WTC11 (cell line): ENCODE results near the gene UBALD1. TPM values are rescaled to one million over a fixed set of nuclear protein-coding genes. Genes with fewer than 3 reads are reported as not detected.

ENCODE experiments used
- ATAC-seq: fragments of 200-7000 bp; cut with Tn5 transposase; 2 replicates; pipeline ENCODE4 v1.10.0; 2021; ENCODE audit warnings: mild to moderate bottlenecking, moderate library complexity
- CTCF ChIA-PET: fragments of 300-600 bp; sonication (Branson Sonifier 250); formaldehyde crosslinking; loops from one replicate; lab custom pipeline; 2021; ENCODE audit warnings: antibody characterized with exemption; lab: Charles Lee
- POLR2A ChIA-PET: fragments of 350-600 bp; sonication (Branson Sonifier 250); formaldehyde crosslinking; loops from one replicate; lab custom pipeline; 2021; ENCODE audit warnings: antibody characterized with exemption; lab: Charles Lee
- DNase-seq: peaks from one replicate; pipeline ENCODE4 v3.0.0; 2021; ENCODE audit warnings: low spot score
- H3K27ac Mint-ChIP-seq: 2 replicates; pipeline ENCODE4 v1.8.0; 2021; ENCODE audit warnings: mixed read lengths
- H3K27me3 Mint-ChIP-seq: 2 replicates; pipeline ENCODE4 v1.8.0; 2021; ENCODE audit warnings: low read depth, mild to moderate bottlenecking, moderate library complexity, mixed read lengths
- H3K36me3 Mint-ChIP-seq: 2 replicates; pipeline ENCODE4 v1.8.0; 2021; ENCODE audit warnings: mixed read lengths
- H3K4me1 Mint-ChIP-seq: 2 replicates; pipeline ENCODE4 v1.8.0; 2022; ENCODE audit warnings: mixed read lengths
- H3K4me3 Mint-ChIP-seq: 2 replicates; pipeline ENCODE4 v1.8.0; 2021; ENCODE audit warnings: mild to moderate bottlenecking, moderate library complexity, mixed read lengths
- H3K9me3 Mint-ChIP-seq: 2 replicates; pipeline ENCODE4 v1.8.0; 2021; ENCODE audit warnings: mixed read lengths
- AFF4 ChIP-seq: sonication (generic); formaldehyde crosslinking; IDR thresholded peaks from 2 replicates; pipeline ENCODE4 v1.8.1; 2023; ENCODE audit warnings: mild to moderate bottlenecking, missing genetic modification reagents, borderline replicate concordance
- AR ChIP-seq: fragments of 250-450 bp; sonication (Bioruptor Pico); IDR thresholded peaks from 2 replicates; pipeline ENCODE4 v1.9.0; 2021; ENCODE audit warnings: mild to moderate bottlenecking
- ATF1 ChIP-seq: sonication (generic); formaldehyde crosslinking; IDR thresholded peaks from 2 replicates; pipeline ENCODE4 v1.8.1; 2023; ENCODE audit warnings: mild to moderate bottlenecking, moderate library complexity, missing genetic modification reagents
- ATF6 ChIP-seq: sonication (generic); formaldehyde crosslinking; IDR thresholded peaks from 2 replicates; pipeline ENCODE4 v1.8.1; 2023; ENCODE audit warnings: mild to moderate bottlenecking, missing genetic modification reagents
- CBFB ChIP-seq: sonication (generic); formaldehyde crosslinking; IDR thresholded peaks from 2 replicates; pipeline ENCODE4 v1.8.1; 2022; ENCODE audit warnings: mild to moderate bottlenecking, low read depth, missing genetic modification reagents
- CREM ChIP-seq: sonication (generic); formaldehyde crosslinking; IDR thresholded peaks from 2 replicates; pipeline ENCODE4 v1.8.1; 2022; ENCODE audit warnings: mild to moderate bottlenecking, missing genetic modification reagents, moderate library complexity
- IRF1 ChIP-seq: sonication (generic); formaldehyde crosslinking; IDR thresholded peaks from 2 replicates; pipeline ENCODE4 v1.8.0; 2023; ENCODE audit warnings: missing genetic modification reagents
- JAZF1 ChIP-seq: fragments of 250-450 bp; sonication (Bioruptor Pico); IDR thresholded peaks from 2 replicates; pipeline ENCODE4 v1.9.0; 2021; ENCODE audit warnings: moderate library complexity, mild to moderate bottlenecking, inconsistent platforms
- JUN ChIP-seq: sonication (generic); formaldehyde crosslinking; IDR thresholded peaks from 2 replicates; pipeline ENCODE4 v1.8.0; 2023; ENCODE audit warnings: mild to moderate bottlenecking, missing genetic modification reagents
- MXD4 ChIP-seq: fragments of 250-450 bp; sonication (Bioruptor Pico); IDR thresholded peaks from 2 replicates; pipeline ENCODE4 v1.8.0; 2021; ENCODE audit warnings: mild to moderate bottlenecking, moderate library complexity, borderline replicate concordance
- SOX15 ChIP-seq: fragments of 250-450 bp; sonication (Bioruptor Pico); IDR thresholded peaks from 2 replicates; pipeline ENCODE4 v1.9.0; 2021; ENCODE audit warnings: mild to moderate bottlenecking
- TEAD1 ChIP-seq: sonication (generic); formaldehyde crosslinking; IDR thresholded peaks from 2 replicates; pipeline ENCODE4 v1.8.0; 2022; ENCODE audit warnings: mild to moderate bottlenecking, missing genetic modification reagents
- USF1 ChIP-seq: sonication (generic); formaldehyde crosslinking; IDR thresholded peaks from 2 replicates; pipeline ENCODE4 v1.8.0; 2022; ENCODE audit warnings: mild to moderate bottlenecking, missing genetic modification reagents
- ZNF232 ChIP-seq: sonication (generic); formaldehyde crosslinking; IDR thresholded peaks from 2 replicates; pipeline ENCODE4 v1.8.0; 2022; ENCODE audit warnings: mild to moderate bottlenecking, missing genetic modification reagents
- ZNF281 ChIP-seq: sonication (generic); formaldehyde crosslinking; IDR thresholded peaks from 2 replicates; pipeline ENCODE4 v1.8.0; 2023; ENCODE audit warnings: mild to moderate bottlenecking, missing genetic modification reagents
- ZNF416 ChIP-seq: fragments of 250-450 bp; sonication (Bioruptor Pico); IDR thresholded peaks from 2 replicates; pipeline ENCODE4 v1.9.0; 2021; ENCODE audit warnings: mild to moderate bottlenecking, inconsistent platforms
- ZNF425 ChIP-seq: fragments of 250-450 bp; sonication (Bioruptor Pico); conservative IDR thresholded peaks from 2 replicates; pipeline ENCODE4 v1.9.0; 2021; ENCODE audit warnings: mild to moderate bottlenecking
- total RNA-seq: library from RNA; stranded (reverse); gene quantifications from 3 replicates; pipeline ENCODE4 v1.2.3, GENCODE V29; 2021

UBALD1 gene
- total RNA-seq, 1 experiment from 2014 or later = 56.8 TPM

GRCh38 chr16:4654964-4655590, 40.4 kb upstream of the UBALD1 start:
- Mint-ChIP-seq H3K4me1 (no peaks in the 10 kb centered on the region), H3K27ac (no peak overlapping the region), H3K27me3 (no peaks in the 10 kb centered on the region), H3K36me3 (peaks cover 25% of the 10 kb centered on the region), H3K4me3 (no peak overlapping the region), H3K9me3 (no peaks in the 10 kb centered on the region)
- DNase-seq (no peak), ATAC-seq (no peak)
- CTCF ChIA-PET = interaction anchor here (0.6 to 1.5 kb wide), 2 partner anchors 28 to 70 kb away, joined by 3 to 5 read pairs; no protein-coding TSS in a partner anchor
- no peak for TF ChIP-seq MXD4
- TF ChIP-seq ZNF416 (CRISPR knock-in tag) = no peak
- TF ChIP-seq CBFB (CRISPR knock-in tag) = no peak
- no peak for TF ChIP-seq ZNF425 (CRISPR knock-in tag)
- TF ChIP-seq JAZF1 (CRISPR knock-in tag) = no peak
- no peak for TF ChIP-seq ZNF232 (CRISPR knock-in tag)
- no peak for TF ChIP-seq TEAD1 (CRISPR knock-in tag)
- POLR2A ChIA-PET = no interaction called here

- Mint-ChIP-seq H3K9me3 (no peaks in the 10 kb centered on the region), H3K4me3 (no peak overlapping the region), H3K27ac (0 out of 2 replicates have a peak overlapping the region, but pooled peaks have one; percentile 23), H3K4me1 (no peaks in the 10 kb centered on the region), H3K27me3 (no peaks in the 10 kb centered on the region), H3K36me3 (peaks cover 25% of the 10 kb centered on the region)
- ChIA-PET CTCF (interaction anchor here (1.2 to 1.5 kb wide), 2 partner anchors 9 to 29 kb away, joined by 3 to 5 read pairs; no protein-coding TSS in a partner anchor), POLR2A (no interaction called here)
- ATAC-seq (no peak), DNase-seq (no peak)
- no peak for TF ChIP-seq JAZF1 (CRISPR knock-in tag)
- TF ChIP-seq CREM = no peak
- no peak for TF ChIP-seq ATF6
- no peak for TF ChIP-seq JUN (CRISPR knock-in tag)
- no peak for TF ChIP-seq AR
- no peak for TF ChIP-seq ATF1
- TF ChIP-seq USF1 (CRISPR knock-in tag) = no peak
- no peak for TF ChIP-seq SOX15 (CRISPR knock-in tag)
- no peak for TF ChIP-seq IRF1 (CRISPR knock-in tag)
- no peak for TF ChIP-seq ZNF281
- TF ChIP-seq AFF4 (CRISPR knock-in tag) = no peak
Measured at GRCh38 chr16:4654011-4654963, 39.6 kb upstream of the UBALD1 start.
